ENCODE data around the gene ARHGAP4. TPM values are rescaled to one million over a fixed set of nuclear protein-coding genes. Genes with fewer than 3 reads are reported as not detected.

The ARHGAP4 gene
- total RNA-seq, 4 donors from 2014 or later = 23.0 to 90.9 (median 32.7) TPM

GRCh38 chrX:153958605-153959004 is 32.5 kb upstream of the ARHGAP4 start:
- DNase-seq (ENCODE audit: low spot score in 2 of 2) = no peak
- Histone ChIP-seq H3K36me3 (peaks cover 0 to 97% (median 4%) of the 10 kb centered on the region in 3 donors), H3K4me1 (peaks cover 0 to 2% (median 0%) of the 10 kb centered on the region in 4 donors), H3K27ac (no peak overlapping the region), H3K4me3 (no peak overlapping the region), H3K9me3 (no peaks in the 10 kb centered on the region), H3K27me3 (no peaks in the 10 kb centered on the region)
- WGBS, 2 donors = 80 to 93% methylated on average over 1 to 14 of the region's 14 CpGs
- TF ChIP-seq EP300 (IDR thresholded peaks at IDR 0.05) (no peak), POLR2A (IDR thresholded peaks at IDR 0.05) (no peak), CTCF (IDR thresholded peaks at IDR 0.05) (no peak)

- H3K9me3 ChIP-seq = no peaks in the 10 kb centered on the region
- 89% methylated on average over 17 of the region's 17 CpGs; no CpG with 5 or more reads in 1 of the 2 donors for WGBS, 2 donors
- H3K36me3 ChIP-seq = peaks cover 0 to 94% (median 4%) of the 10 kb centered on the region in 3 donors
- H3K27me3 ChIP-seq = no peaks in the 10 kb centered on the region
- no peak for DNase-seq (ENCODE audit: low spot score in 2 of 2)
- no peak overlapping the region for H3K27ac ChIP-seq
- H3K4me3 ChIP-seq = no peak overlapping the region
- no peak for TF ChIP-seq POLR2A (IDR thresholded peaks at IDR 0.05)
- TF ChIP-seq EP300 (IDR thresholded peaks at IDR 0.05) = no peak
- no peak for TF ChIP-seq CTCF (IDR thresholded peaks at IDR 0.05)
- peaks cover 0 to 10% (median 0%) of the 10 kb centered on the region in 4 donors for H3K4me1 ChIP-seq
These were observed 31.2 kb upstream of the ARHGAP4 start for GRCh38 chrX:153957224-153957623.

- 85 to 90% methylated on average over 8 to 24 of the region's 35 CpGs for WGBS, 2 donors
- TF ChIP-seq CTCF (IDR thresholded peaks at IDR 0.05) = no peak
- no peak for TF ChIP-seq EP300 (IDR thresholded peaks at IDR 0.05)
- TF ChIP-seq POLR2A (IDR thresholded peaks at IDR 0.05) = no peak
- H3K4me1 ChIP-seq = peaks cover 0 to 10% (median 0%) of the 10 kb centered on the region in 4 donors
- peaks cover 4 to 94% (median 5%) of the 10 kb centered on the region in 3 donors for H3K36me3 ChIP-seq
- no peak overlapping the region for H3K4me3 ChIP-seq
- DNase-seq (ENCODE audit: low spot score in 2 of 2) = no peak
- H3K27me3 ChIP-seq = no peaks in the 10 kb centered on the region
- no peaks in the 10 kb centered on the region for H3K9me3 ChIP-seq
- H3K27ac ChIP-seq = no peak overlapping the region
These were observed 30.2 kb upstream of the ARHGAP4 start for GRCh38 chrX:153956044-153956907.

DNA sequence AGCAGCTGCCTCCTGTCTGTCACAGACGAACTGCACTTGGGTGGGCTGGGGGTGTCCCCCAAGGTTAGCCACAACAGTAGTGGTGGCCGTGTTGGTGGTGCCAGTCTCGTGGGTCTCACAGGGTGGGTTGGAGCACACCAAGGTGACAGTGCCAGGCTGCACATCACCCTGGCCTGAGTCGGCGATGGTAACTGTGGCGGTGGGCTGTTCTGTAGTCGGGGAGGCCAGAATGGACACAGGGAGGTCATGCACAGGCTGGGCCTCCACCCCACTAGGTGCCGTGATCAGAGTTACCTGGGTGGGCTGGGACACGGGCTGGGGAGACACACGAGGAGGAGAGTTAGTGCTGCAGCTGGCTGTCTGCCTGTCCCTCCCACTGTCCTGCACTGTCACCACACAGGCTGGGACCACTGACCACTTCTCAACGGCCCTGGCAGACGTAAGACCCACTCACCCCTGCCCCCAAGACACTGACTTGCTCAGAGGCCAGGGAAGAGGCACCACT is 29.2 kb upstream of the ARHGAP4 start:
- Histone ChIP-seq H3K27ac (no peak overlapping the region), H3K36me3 (peaks cover 4 to 94% (median 5%) of the 10 kb centered on the region in 3 donors), H3K9me3 (no peaks in the 10 kb centered on the region), H3K4me3 (no peak overlapping the region), H3K27me3 (no peaks in the 10 kb centered on the region), H3K4me1 (peaks cover 0 to 11% (median 0%) of the 10 kb centered on the region in 4 donors)
- no peak for DNase-seq (ENCODE audit: low spot score in 2 of 2)
- WGBS, 2 donors = 78% methylated on average over 8 of the region's 12 CpGs; no CpG with 5 or more reads in 1 of the 2 donors
- TF ChIP-seq EP300 (IDR thresholded peaks at IDR 0.05) (no peak), CTCF (IDR thresholded peaks at IDR 0.05) (no peak), POLR2A (IDR thresholded peaks at IDR 0.05) (no peak)

Data from tibial nerve (tissue), 4 donors.